ENCODE measurements around the gene MTMR10. TPM values are rescaled to one million over a fixed set of nuclear protein-coding genes. Genes with fewer than 3 reads are reported as not detected.

MTMR10 gene
- total RNA-seq, 4 donors from 2014 or later, result 36.2 to 64.8 (median 45.9) TPM

GRCh38 chr15:30963681-30964080, 27.7 kb downstream of the MTMR10 start:
- H3K27ac ChIP-seq, result no peak overlapping the region

GRCh38 chr15:30962659-30963058, 28.8 kb downstream of the MTMR10 start:
- 99 to 100% methylated on average over 3 of the region's 3 CpGs for WGBS, 2 donors
- H3K4me1 ChIP-seq, result no peaks in the 10 kb centered on the region
- TF ChIP-seq CTCF (IDR thresholded peaks at IDR 0.05) (no peak), POLR2A (IDR thresholded peaks at IDR 0.05) (no peak)
- H3K27ac ChIP-seq, result no peak overlapping the region
- H3K27me3 ChIP-seq, result no peaks in the 10 kb centered on the region
- no peaks in the 10 kb centered on the region for H3K9me3 ChIP-seq
- intact Hi-C loops (cut with DNase I), result no loop called here
- DNase-seq, result no peak
- no peak overlapping the region for H3K4me3 ChIP-seq (replicated peaks in 1 of 3)
- H3K36me3 ChIP-seq, result peaks cover 11 to 17% of the 10 kb centered on the region in 2 donors

More at GRCh38 chr15:30963681-30964080, 27.7 kb downstream of the MTMR10 start:
- no peak for TF ChIP-seq POLR2A (IDR thresholded peaks at IDR 0.05)
- no peak for TF ChIP-seq CTCF (IDR thresholded peaks at IDR 0.05)
- Histone ChIP-seq H3K36me3 (peaks cover 4 to 9% of the 10 kb centered on the region in 2 donors), H3K9me3 (no peaks in the 10 kb centered on the region), H3K4me3 (replicated peaks in 1 of 3) (no peak overlapping the region), H3K27me3 (no peaks in the 10 kb centered on the region), H3K4me1 (no peaks in the 10 kb centered on the region)
- intact Hi-C loops (cut with DNase I), result no loop called here
- DNase-seq, result no peak
- WGBS, 2 donors, result 86 to 89% methylated on average over 3 of the region's 3 CpGs

- H3K27ac ChIP-seq, result no peak overlapping the region
- intact Hi-C loops (cut with DNase I), result no loop called here
- no peaks in the 10 kb centered on the region for H3K4me1 ChIP-seq
- DNase-seq, result no peak
- no peak overlapping the region for H3K4me3 ChIP-seq (replicated peaks in 1 of 3)
- H3K27me3 ChIP-seq, result no peaks in the 10 kb centered on the region
- H3K36me3 ChIP-seq, result peaks cover 17 to 21% of the 10 kb centered on the region in 2 donors
- H3K9me3 ChIP-seq, result no peaks in the 10 kb centered on the region
- no peak for TF ChIP-seq POLR2A (IDR thresholded peaks at IDR 0.05)
- no peak for TF ChIP-seq CTCF (IDR thresholded peaks at IDR 0.05)
Observed at GRCh38 chr15:30962079-30962478, 29.3 kb downstream of the MTMR10 start.

- intact Hi-C loops (cut with DNase I), result no loop called here
- no peak for TF ChIP-seq POLR2A (IDR thresholded peaks at IDR 0.05)
- no peak for TF ChIP-seq CTCF (IDR thresholded peaks at IDR 0.05)
- Histone ChIP-seq H3K27ac (no peak overlapping the region), H3K9me3 (no peaks in the 10 kb centered on the region), H3K36me3 (peaks cover 32% of the 10 kb centered on the region in 2 donors), H3K4me1 (no peaks in the 10 kb centered on the region), H3K27me3 (no peaks in the 10 kb centered on the region), H3K4me3 (replicated peaks in 1 of 3) (no peak overlapping the region)
- 94 to 95% methylated on average over 5 of the region's 5 CpGs for WGBS, 2 donors
- DNase-seq, result no peak
Observed at GRCh38 chr15:30958219-30958618, 33.2 kb downstream of the MTMR10 start.

GRCh38 chr15:30956216-30957124, 35.0 kb downstream of the MTMR10 start:
- Histone ChIP-seq H3K36me3 (peaks cover 49% of the 10 kb centered on the region in 2 donors), H3K4me3 (replicated peaks in 1 of 3) (no peak overlapping the region), H3K4me1 (no peaks in the 10 kb centered on the region), H3K27ac (no peak overlapping the region), H3K27me3 (no peaks in the 10 kb centered on the region), H3K9me3 (no peaks in the 10 kb centered on the region)
- no peak for DNase-seq
- intact Hi-C loops (cut with DNase I), result no loop called here
- WGBS, 2 donors, result 87 to 90% methylated on average over 6 of the region's 6 CpGs
- TF ChIP-seq POLR2A (IDR thresholded peaks at IDR 0.05) (no peak), CTCF (IDR thresholded peaks at IDR 0.05) (no peak)
